Measurements from ENCODE around the gene SYNE2.

SYNE2 gene

GRCh38 chr14:64238631-64239030 is 385.8 kb downstream of the SYNE2 start:
- DNase-seq = no peak

DNA sequence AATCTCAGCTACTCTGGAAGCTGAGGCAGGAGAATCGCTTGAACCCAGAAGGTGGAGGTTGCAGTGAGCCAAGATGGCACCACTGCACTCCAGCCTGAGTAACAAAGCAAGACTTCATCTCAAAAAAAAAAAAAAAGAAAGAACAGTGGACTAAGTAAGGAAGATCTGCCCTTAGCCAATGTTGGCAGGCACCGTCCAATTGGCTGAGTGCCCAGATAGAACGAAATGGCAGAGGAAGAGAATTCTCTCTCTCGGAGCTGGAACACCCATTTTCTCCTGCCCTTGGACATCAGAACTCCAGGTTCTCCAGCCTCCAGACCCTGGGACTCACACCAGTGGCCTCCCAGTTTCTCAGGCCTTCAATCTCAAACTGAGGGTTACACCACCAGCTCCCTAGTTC is 391.5 kb downstream of the SYNE2 start:
- peak in 6 of 56 donors; percentile 3 to 21 (median 12) for DNase-seq

DNA sequence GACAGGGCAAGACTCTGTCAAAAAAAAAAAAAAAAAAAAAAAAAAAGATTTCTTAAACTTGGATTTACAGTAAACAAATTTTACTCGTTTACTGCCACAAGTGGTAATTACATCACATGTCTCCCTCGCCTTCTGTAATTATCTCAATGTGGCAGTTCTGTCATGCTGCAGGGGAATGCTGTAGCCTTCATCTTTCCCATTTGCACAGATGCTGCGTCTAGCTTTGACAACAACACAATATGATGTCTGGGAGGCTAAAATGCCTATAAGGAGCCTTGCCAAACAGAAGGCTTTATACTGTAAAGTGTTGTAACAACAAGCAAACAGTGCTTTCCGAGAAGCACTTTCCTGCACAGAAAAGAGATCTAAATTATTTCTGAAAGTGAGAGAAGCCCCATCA is 392.7 kb downstream of the SYNE2 start:
- DNase-seq = no peak

DNA sequence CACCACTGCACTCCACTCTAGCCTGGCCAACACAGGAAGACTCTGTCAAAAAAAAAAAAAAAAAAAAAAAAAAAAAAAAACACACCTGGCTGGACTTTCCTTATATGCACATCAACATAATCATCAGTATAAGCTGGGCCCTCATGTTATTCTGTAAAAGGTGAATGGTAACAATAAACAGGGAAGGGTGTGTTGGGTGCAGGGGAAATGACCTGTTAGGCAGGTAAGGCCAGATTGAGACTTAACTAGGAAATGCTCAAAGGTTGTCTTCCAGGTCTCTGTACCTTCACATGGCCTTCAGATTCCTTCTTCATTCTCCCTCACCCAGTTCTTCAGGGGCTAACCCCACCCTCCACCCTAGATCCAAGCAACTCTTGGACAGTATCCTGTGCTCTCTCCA is 393.9 kb downstream of the SYNE2 start:
- DNase-seq = no peak

- DNase-seq = no peak
Measured at GRCh38 chr14:64247195-64247594, 394.4 kb downstream of the SYNE2 start.

- no peak for DNase-seq
Measured at GRCh38 chr14:64248689-64249088, 395.9 kb downstream of the SYNE2 start.

- DNase-seq = no peak
Measured at GRCh38 chr14:64249363-64249762, 396.6 kb downstream of the SYNE2 start.

- DNase-seq = no peak
Measured at GRCh38 chr14:64253672-64254071, 400.9 kb downstream of the SYNE2 start.

DNA sequence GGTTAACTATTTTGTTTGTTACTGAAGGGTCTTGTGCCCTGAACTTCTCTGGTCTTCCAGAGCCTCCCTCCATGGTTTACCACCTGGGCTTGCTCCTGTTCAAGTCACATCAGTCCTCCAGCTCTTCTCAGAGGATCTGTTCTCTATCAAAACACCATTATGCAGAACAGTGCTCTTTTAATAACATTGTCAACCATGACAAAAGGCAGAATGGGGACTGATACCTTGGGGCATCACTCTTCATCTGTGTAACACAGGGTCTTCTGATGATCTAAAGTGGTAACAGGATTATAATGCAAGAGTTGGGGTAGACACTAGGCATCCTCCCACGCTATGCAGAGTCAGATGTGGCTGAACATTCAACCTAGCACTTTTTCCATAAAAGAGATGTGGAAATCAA is 403.0 kb downstream of the SYNE2 start:
- no peak for DNase-seq

GRCh38 chr14:64260418-64260817 is 407.6 kb downstream of the SYNE2 start:
- DNase-seq = no peak

GRCh38 chr14:64265222-64265621 is 412.4 kb downstream of the SYNE2 start:
- DNase-seq = no peak

- DNase-seq = no peak
Measured at GRCh38 chr14:64266239-64266638, 413.4 kb downstream of the SYNE2 start.

DNA sequence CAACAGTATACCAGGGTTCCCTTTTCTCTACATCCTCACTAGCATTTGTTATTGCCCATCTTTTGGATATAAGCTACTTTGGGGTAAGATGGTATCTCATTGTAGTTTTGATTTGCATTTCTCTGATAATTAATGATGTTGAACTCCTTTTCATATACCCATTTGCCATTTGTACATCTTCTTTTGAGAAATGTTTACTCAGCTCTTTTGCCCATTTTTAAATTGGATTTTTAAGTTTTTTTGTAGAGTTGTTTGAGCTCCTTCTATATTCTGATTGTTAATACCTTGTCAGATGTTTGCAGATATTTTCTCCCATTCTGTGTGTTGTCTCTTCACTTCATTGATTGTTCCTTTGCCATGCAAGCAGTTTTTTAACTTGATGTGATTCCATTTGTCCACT is 419.2 kb downstream of the SYNE2 start:
- no peak for DNase-seq

Data from nucleus accumbens (tissue), 56 donors.